Measurements from ENCODE around the gene UGP2. TPM values are rescaled to one million over a fixed set of nuclear protein-coding genes. Genes with fewer than 3 reads are reported as not detected.
"Not testable (repeated sequence)": the region's sequence is repeated elsewhere in the genome, so short reads cannot be mapped to it uniquely, and the experiment has no call there.

The UGP2 gene
- polyA plus RNA-seq, 2 of the 4 experiments (the other 2 are of a cell fraction), result 114 to 162 TPM

GRCh38 chr2:63903003-63903402, 61.3 kb downstream of the UGP2 start:
- FAIRE-seq, result peak; percentile 13
- WGBS (ENCODE audit: missing lambda C conversion rate), result 88% methylated on average over 2 of the region's 2 CpGs
- no peak overlapping the region for H3K27ac ChIP-seq

DNA sequence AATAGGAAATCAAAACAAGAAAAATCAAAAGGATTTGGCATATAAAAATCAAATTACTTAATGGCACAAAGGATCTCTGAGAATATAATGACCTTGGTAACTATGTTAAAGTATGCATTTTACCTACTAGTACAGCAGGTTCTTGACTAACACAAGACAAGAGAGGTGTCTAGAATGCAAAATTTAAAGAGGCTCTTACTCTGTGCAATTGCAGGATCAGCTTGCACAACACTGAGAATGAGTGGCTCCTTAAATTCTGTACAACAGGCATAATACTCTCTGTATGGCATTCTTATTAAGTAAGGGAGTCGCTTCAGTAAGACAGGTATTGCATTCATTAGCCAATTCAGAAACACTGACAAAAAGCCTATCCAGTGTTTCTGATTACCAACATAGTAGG, 72.6 kb downstream of the UGP2 start:
- no peak overlapping the region for H3K27ac ChIP-seq
- ChIA-PET POLR2A (no interaction called here), CTCF (no interaction called here)
- DNase-seq (ENCODE audit: low read depth in 1 of 2, low spot score in 1 of 2), result no peak
- no peak overlapping the region for H3K4me2 ChIP-seq
- no peak for FAIRE-seq
- no peak for TF ChIP-seq PHF8 (IDR thresholded peaks at IDR 0.05; ENCODE audit: borderline replicate concordance, low read depth)
- TF ChIP-seq EHF (CRISPR knock-in tag; IDR thresholded peaks at IDR 0.05), result no peak
- no peak for TF ChIP-seq RFX5 (IDR thresholded peaks at IDR 0.05)
- TF ChIP-seq CBX2 (IDR thresholded peaks at IDR 0.05; ENCODE audit: borderline replicate concordance, low read depth), result no peak
- no peak for TF ChIP-seq FOXS1 (CRISPR knock-in tag; IDR thresholded peaks at IDR 0.05)
- no peak for ATAC-seq
- H3K4me1 ChIP-seq, result no peaks in the 10 kb centered on the region
- H3K4me3 ChIP-seq, result no peak overlapping the region
- no peaks in the 10 kb centered on the region for H3K9me3 ChIP-seq
- WGBS (ENCODE audit: missing lambda C conversion rate), result 90% methylated on average over 1 of the region's 1 CpG

More at GRCh38 chr2:63903003-63903402, 61.3 kb downstream of the UGP2 start:
- DNase-seq (ENCODE audit: low read depth in 1 of 2, low spot score in 1 of 2) (peak in 1 of 2 experiments; percentile 17), ATAC-seq (no peak)
- ChIA-PET POLR2A (no interaction called here), CTCF (no interaction called here)
- H3K9me3 ChIP-seq, result peaks cover 37% of the 10 kb centered on the region
- no peaks in the 10 kb centered on the region for H3K4me1 ChIP-seq
- TF ChIP-seq SMC3 (IDR thresholded peaks at IDR 0.05), result no peak
- no peak for TF ChIP-seq JUNB (IDR thresholded peaks at IDR 0.05)
- no peak for TF ChIP-seq MAFK (IDR thresholded peaks at IDR 0.05; ENCODE audit: partially characterized antibody)
- no peak for TF ChIP-seq REST (IDR thresholded peaks at IDR 0.05)
- TF ChIP-seq TFCP2L1 (CRISPR knock-in tag; IDR thresholded peaks at IDR 0.05), result no peak
- no peak for TF ChIP-seq RFX5 (IDR thresholded peaks at IDR 0.05)
- H3K4me2 ChIP-seq, result no peak overlapping the region
- no peak overlapping the region for H3K4me3 ChIP-seq

- CTCF ChIA-PET, result interaction anchor here (1.7 to 2.1 kb wide), 2 partner anchors 8 to 228 kb away, joined by 5 to 7 read pairs; no protein-coding TSS in a partner anchor
- ATAC-seq, result no peak
- TF ChIP-seq HES2 (IDR thresholded peaks at IDR 0.05) (no peak), TFCP2L1 (CRISPR knock-in tag; IDR thresholded peaks at IDR 0.05) (no peak), HDAC2 (IDR thresholded peaks at IDR 0.05) (no peak), NFE2L2 (conservative IDR thresholded peaks at IDR 0.05; ENCODE audit: low read length) (no peak), JUN (IDR thresholded peaks at IDR 0.05) (no peak), KDM5A (IDR thresholded peaks at IDR 0.05) (no peak), TP53 (CRISPR knock-in tag; IDR thresholded peaks at IDR 0.05) (no peak), FOXS1 (CRISPR knock-in tag; IDR thresholded peaks at IDR 0.05) (no peak), CEBPB (IDR thresholded peaks at IDR 0.05) (no peak)
- TF ChIP-seq, protein P1, sequence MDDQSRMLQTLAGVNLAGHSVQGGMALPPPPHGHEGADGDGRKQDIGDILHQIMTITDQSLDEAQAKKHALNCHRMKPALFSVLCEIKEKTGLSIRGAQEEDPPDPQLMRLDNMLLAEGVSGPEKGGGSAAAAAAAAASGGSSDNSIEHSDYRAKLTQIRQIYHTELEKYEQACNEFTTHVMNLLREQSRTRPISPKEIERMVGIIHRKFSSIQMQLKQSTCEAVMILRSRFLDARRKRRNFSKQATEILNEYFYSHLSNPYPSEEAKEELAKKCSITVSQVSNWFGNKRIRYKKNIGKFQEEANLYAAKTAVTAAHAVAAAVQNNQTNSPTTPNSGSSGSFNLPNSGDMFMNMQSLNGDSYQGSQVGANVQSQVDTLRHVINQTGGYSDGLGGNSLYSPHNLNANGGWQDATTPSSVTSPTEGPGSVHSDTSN (IDR thresholded peaks at IDR 0.05), result no peak
- H3K4me3 ChIP-seq, result no peak overlapping the region
- H3K27ac ChIP-seq, result no peak overlapping the region
- 93% methylated on average over 4 of the region's 7 CpGs for WGBS (ENCODE audit: missing lambda C conversion rate)
- POLR2A ChIA-PET, result no interaction called here
- no peaks in the 10 kb centered on the region for H3K9me3 ChIP-seq
- no peak for DNase-seq (ENCODE audit: low read depth in 1 of 2, low spot score in 1 of 2)
- H3K4me1 ChIP-seq, result no peaks in the 10 kb centered on the region
- FAIRE-seq, result no peak
- H3K4me2 ChIP-seq, result no peak overlapping the region
Observed at GRCh38 chr2:63926815-63927214, 85.1 kb downstream of the UGP2 start.

- DNase-seq (ENCODE audit: low read depth in 1 of 2, low spot score in 1 of 2); H3K9me3 ChIP-seq; POLR2A ChIA-PET; ATAC-seq; H3K27ac ChIP-seq; H3K4me1 ChIP-seq; H3K4me3 ChIP-seq; H3K4me2 ChIP-seq; FAIRE-seq: not testable (repeated sequence)
- CTCF ChIA-PET, result interaction anchor here (0.6 kb wide), 1 partner anchor 12 kb away, joined by 5 read pairs; no protein-coding TSS in a partner anchor
- WGBS (ENCODE audit: missing lambda C conversion rate), result 86% methylated on average over 4 of the region's 4 CpGs
Observed at GRCh38 chr2:63932104-63932503, 90.4 kb downstream of the UGP2 start.

Small RNAs within 50 kb of the gene (small RNA-seq; reads per million reads assigned to genes)
- 0 to 2.4 (median 0) reads per million in 6 experiments for gene RF01293

Other genes starting within 250 kb of the UGP2 start
- 29.2 and 32.5 TPM in 2 replicates for gene VPS54, start 177.5 kb downstream of the UGP2 start, polyA plus RNA-seq (2011; rRNA removed)
- 14.0 to 15.0 TPM (median 14.9 TPM) in 3 replicates for gene VPS54, start 177.5 kb downstream of the UGP2 start, polyA plus RNA-seq (2017; fragmentation: RNase III; extraction: RNeasy Plus Mini Kit Qiagen cat#74134 plus additional on column Dnase treatment)